ENCODE results near the gene PAQR7. TPM values are rescaled to one million over a fixed set of nuclear protein-coding genes. Genes with fewer than 3 reads are reported as not detected.

Gene PAQR7
- total RNA-seq, 1 donor from 2014 or later = 4.6 TPM

DNA sequence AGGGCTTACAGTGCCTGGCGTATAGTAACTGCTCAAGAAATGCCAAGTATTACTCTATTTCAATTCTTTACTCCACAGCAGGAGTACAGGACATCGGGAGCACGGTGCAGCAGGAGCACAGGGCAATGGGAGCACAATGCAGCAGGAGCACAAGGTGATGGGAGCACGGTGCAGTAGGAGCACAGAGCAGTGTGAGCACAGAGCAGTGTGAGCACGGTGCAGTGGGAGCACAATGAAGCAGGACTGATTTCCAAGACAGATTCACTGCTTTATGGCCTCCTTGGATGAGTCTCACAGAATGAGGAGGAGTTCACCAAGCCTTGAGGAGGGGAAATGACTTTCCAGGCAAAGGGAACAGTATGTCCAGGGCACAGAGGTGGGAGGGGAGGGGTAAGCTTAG lies 5.0 kb upstream of the PAQR7 start:
- Mint-ChIP-seq H3K27me3 (no peaks in the 10 kb centered on the region), H3K4me3 (no peak overlapping the region), H3K4me1 (peaks cover 4% of the 10 kb centered on the region), H3K9me3 (no peaks in the 10 kb centered on the region), H3K36me3 (ENCODE audit: low read depth) (no peaks in the 10 kb centered on the region), H3K27ac (no peak overlapping the region)
- ChIA-PET CTCF (no interaction called here), POLR2A (no interaction called here)
- intact Hi-C loops (cut with micrococcal nuclease) = no loop called here
- TF ChIP-seq, protein P1, sequence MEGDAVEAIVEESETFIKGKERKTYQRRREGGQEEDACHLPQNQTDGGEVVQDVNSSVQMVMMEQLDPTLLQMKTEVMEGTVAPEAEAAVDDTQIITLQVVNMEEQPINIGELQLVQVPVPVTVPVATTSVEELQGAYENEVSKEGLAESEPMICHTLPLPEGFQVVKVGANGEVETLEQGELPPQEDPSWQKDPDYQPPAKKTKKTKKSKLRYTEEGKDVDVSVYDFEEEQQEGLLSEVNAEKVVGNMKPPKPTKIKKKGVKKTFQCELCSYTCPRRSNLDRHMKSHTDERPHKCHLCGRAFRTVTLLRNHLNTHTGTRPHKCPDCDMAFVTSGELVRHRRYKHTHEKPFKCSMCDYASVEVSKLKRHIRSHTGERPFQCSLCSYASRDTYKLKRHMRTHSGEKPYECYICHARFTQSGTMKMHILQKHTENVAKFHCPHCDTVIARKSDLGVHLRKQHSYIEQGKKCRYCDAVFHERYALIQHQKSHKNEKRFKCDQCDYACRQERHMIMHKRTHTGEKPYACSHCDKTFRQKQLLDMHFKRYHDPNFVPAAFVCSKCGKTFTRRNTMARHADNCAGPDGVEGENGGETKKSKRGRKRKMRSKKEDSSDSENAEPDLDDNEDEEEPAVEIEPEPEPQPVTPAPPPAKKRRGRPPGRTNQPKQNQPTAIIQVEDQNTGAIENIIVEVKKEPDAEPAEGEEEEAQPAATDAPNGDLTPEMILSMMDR (IDR thresholded peaks at IDR 0.05) = no peak
- ATAC-seq (ENCODE audit: low read depth) (no peak), DNase-seq (no peak)

- H3K4me3 Mint-ChIP-seq = no peak overlapping the region
- H3K36me3 Mint-ChIP-seq (ENCODE audit: low read depth) = no peaks in the 10 kb centered on the region
- ATAC-seq (ENCODE audit: low read depth) = no peak
- TF ChIP-seq, protein P1 (IDR thresholded peaks at IDR 0.05) = no peak
- no peak for DNase-seq
- intact Hi-C loops (cut with micrococcal nuclease) = loop anchor here (10.0 kb wide), 2 partner anchors 355 to 1235 kb away; partner anchors contain the start of genes CEP85 and SRRM1
- peaks cover 9% of the 10 kb centered on the region for H3K4me1 Mint-ChIP-seq
- no peak overlapping the region for H3K27ac Mint-ChIP-seq
- CTCF ChIA-PET = interaction anchor here (1.0 kb wide), 1 partner anchor 16 kb away, joined by 3 read pairs; no protein-coding TSS in a partner anchor
- H3K27me3 Mint-ChIP-seq = no peaks in the 10 kb centered on the region
- H3K9me3 Mint-ChIP-seq = no peaks in the 10 kb centered on the region
- POLR2A ChIA-PET = no interaction called here
These were observed 4.2 kb upstream of the PAQR7 start for GRCh38 chr1:25879675-25880074.

DNA sequence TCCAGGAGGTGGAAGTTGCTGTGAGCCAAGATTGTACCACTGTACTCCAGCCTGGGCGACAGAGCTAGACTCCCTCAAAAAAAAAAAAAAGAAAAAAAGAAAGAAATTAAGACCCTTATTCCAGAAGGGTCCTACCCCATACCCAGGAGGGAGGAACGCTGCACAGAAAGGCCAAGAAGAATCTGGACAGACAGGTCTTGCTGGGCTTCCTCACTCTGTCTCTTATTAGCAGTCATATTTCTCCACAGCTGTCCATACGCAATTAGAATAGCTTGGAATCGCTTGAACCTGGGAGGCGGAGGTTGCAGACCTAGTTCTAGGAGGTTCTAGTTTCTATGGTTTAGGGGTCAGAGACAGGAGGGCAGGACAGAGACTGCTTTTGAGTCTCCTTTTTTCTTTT lies 3.2 kb upstream of the PAQR7 start:
- Mint-ChIP-seq H3K27ac (no peak overlapping the region), H3K9me3 (no peaks in the 10 kb centered on the region), H3K27me3 (no peaks in the 10 kb centered on the region), H3K4me3 (no peak overlapping the region), H3K4me1 (peaks cover 16% of the 10 kb centered on the region), H3K36me3 (ENCODE audit: low read depth) (no peaks in the 10 kb centered on the region)
- ATAC-seq (ENCODE audit: low read depth) (no peak), DNase-seq (no peak)
- CTCF ChIA-PET = no interaction called here
- TF ChIP-seq, protein P1 (IDR thresholded peaks at IDR 0.05) = no peak
- intact Hi-C loops (cut with micrococcal nuclease) = loop anchor here (10.0 kb wide), 2 partner anchors 356 to 1234 kb away; partner anchors contain the start of genes CEP85 and SRRM1
- POLR2A ChIA-PET = no interaction called here

DNA sequence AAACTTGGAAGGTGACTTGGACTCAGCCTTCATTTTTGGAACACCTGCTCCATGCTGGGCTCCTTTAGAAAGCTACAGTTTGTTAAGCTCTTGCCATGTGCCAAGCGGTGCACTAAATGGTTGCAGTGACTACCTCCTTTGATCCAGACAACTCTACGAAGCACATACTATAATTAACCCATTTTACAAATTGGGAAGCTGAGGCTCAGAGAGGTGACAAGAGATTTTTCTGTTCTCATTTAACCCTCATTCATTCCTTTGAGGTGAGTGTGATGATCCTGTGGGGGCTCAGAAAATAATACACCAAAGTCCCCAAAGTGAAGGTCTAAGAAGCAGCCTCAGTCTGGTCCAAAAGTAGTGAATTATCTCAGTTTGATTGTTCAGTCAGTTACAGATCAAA lies 1.6 kb upstream of the PAQR7 start:
- Mint-ChIP-seq H3K4me1 (peaks cover 29% of the 10 kb centered on the region), H3K36me3 (ENCODE audit: low read depth) (no peaks in the 10 kb centered on the region), H3K27me3 (no peaks in the 10 kb centered on the region), H3K27ac (no peak overlapping the region), H3K4me3 (no peak overlapping the region), H3K9me3 (no peaks in the 10 kb centered on the region)
- ChIA-PET CTCF (interaction anchor here (2.0 kb wide), 1 partner anchor 18 kb away, joined by 7 read pairs; no protein-coding TSS in a partner anchor), POLR2A (no interaction called here)
- no peak for ATAC-seq (ENCODE audit: low read depth)
- DNase-seq = no peak
- intact Hi-C loops (cut with micrococcal nuclease) = loop anchor here (10.0 kb wide), 2 partner anchors 358 to 1232 kb away; partner anchors contain the start of genes CEP85 and SRRM1
- TF ChIP-seq, protein P1 (IDR thresholded peaks at IDR 0.05) = no peak

GRCh38 chr1:25876693-25877077 lies 1.2 kb upstream of the PAQR7 start:
- ATAC-seq (ENCODE audit: low read depth) = no peak
- Mint-ChIP-seq H3K36me3 (ENCODE audit: low read depth) (no peaks in the 10 kb centered on the region), H3K27me3 (no peaks in the 10 kb centered on the region), H3K4me1 (peaks cover 29% of the 10 kb centered on the region), H3K4me3 (peak overlapping the region; percentile 79), H3K9me3 (no peaks in the 10 kb centered on the region), H3K27ac (no peak overlapping the region)
- POLR2A ChIA-PET = no interaction called here
- DNase-seq = no peak
- intact Hi-C loops (cut with micrococcal nuclease) = loop anchor here (10.0 kb wide), 2 partner anchors 358 to 1232 kb away; partner anchors contain the start of genes CEP85 and SRRM1
- TF ChIP-seq, protein P1 (IDR thresholded peaks at IDR 0.05) = no peak
- CTCF ChIA-PET = interaction anchor here (2.0 kb wide), 1 partner anchor 19 kb away, joined by 7 read pairs; no protein-coding TSS in a partner anchor
